SK-N-MC (cell line): ENCODE results near the gene PTPN4.
"Not testable (repeated sequence)": the region's sequence is repeated elsewhere in the genome, so short reads cannot be mapped to it uniquely, and the experiment has no call there.

Source experiments
- EZH2 ChIP-seq: fragments of 200-600 bp; sonication (generic); IDR thresholded peaks from one replicate; pipeline ENCODE4 v1.6.1; 2017; ENCODE audit warnings: antibody characterized with exemption
- FOXP2 ChIP-seq: optimal IDR thresholded peaks from 2 replicates; pipeline ENCODE3; 2011; ENCODE audit warnings: mild to moderate bottlenecking, moderate library complexity; ENCODE audit not compliant: insufficient read depth; ENCODE audit errors: extremely low read length, control extremely low read depth
- POLR2AphosphoS5 ChIP-seq: IDR thresholded peaks from 2 replicates; pipeline ENCODE4 v1.6.1; 2012; ENCODE audit warnings: mild to moderate bottlenecking, low read depth, low read length, borderline replicate concordance

DNA sequence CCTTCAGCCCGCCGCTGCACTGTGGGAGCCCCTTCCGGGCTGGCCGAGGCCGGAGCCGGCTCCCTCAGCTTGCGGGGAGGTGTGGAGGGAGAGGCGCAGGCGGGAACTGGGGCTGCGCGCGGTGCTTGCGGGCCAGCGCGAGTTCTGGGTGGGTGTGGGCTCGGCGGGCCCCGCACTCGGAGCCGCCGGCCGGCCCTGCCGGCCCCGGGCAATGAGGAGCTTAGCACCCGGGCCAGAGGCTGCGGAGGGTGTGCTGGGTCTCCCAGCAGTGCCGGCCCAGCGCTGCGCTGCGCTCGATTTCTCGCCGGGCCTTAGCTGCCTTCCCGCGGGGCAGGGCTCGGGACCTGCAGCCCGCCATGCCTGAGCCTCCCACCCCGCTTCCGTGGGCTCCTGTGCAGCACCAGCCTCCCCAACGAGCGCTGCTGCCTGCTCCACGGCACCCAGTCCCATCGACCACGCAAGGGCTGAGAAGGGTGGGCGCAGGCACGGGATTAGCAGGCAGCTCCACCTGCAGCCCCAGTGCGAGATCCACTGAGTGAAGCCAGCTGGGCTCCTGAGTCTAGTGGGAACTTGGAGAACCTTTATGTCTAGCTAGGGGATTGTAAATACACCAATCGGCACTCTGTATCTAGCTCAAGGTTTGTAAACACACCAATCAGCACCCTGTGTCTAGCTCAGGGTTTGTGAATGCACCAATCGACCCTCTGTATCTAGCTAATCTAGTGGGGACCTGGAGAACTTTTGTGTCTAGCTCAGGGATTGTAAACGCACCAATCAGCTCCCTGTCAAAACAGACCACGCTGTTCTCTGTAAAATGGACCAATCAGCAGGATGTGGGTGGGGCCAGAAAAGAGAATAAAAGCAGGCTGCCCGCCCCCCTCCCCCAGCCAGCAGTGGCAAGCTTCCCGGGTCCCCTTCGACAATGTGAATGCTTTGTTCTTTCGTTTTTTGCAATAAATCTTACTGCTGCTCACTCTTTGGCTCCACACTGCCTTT is 237.5 kb downstream of the PTPN4 start:
- TF ChIP-seq EZH2, POLR2AphosphoS5, FOXP2: not testable (repeated sequence)
